Epithelial cell of proximal tubule (primary cell): Measurements from ENCODE around the gene ZSWIM6. TPM values are rescaled to one million over a fixed set of nuclear protein-coding genes. Genes with fewer than 3 reads are reported as not detected.

Experiments
- DNase-seq: peaks from one replicate; pipeline ENCODE4 v3.0.0-alpha.2; 2011; ENCODE audit warnings: low read depth
- H3K4me3 ChIP-seq: 2 replicates; pipeline ENCODE4 v1.5.1; 2011; ENCODE audit warnings: low read depth, mild to moderate bottlenecking, low read length
- CTCF ChIP-seq: conservative IDR thresholded peaks from 2 replicates; pipeline ENCODE4 v1.5.1; 2012; ENCODE audit warnings: low read depth, mild to moderate bottlenecking, low read length
- total RNA-seq: library from RNA; depleted of rRNA; stranded (reverse); fragments of >200 nt; gene quantifications from 2 replicates; pipeline ENCODE4 v1.2.3, GENCODE V29; 2015

The ZSWIM6 gene
- total RNA-seq, 1 donor from 2014 or later, result 8.2 TPM

- no peak for DNase-seq
Observed at GRCh38 chr5:61397238-61397637, 65.2 kb downstream of the ZSWIM6 start.

GRCh38 chr5:61397937-61398336 lies 65.9 kb downstream of the ZSWIM6 start:
- no peak for DNase-seq
- H3K4me3 ChIP-seq, result no peak overlapping the region

More at GRCh38 chr5:61397238-61397637, 65.2 kb downstream of the ZSWIM6 start:
- TF ChIP-seq CTCF, result no peak
- no peak overlapping the region for H3K4me3 ChIP-seq

GRCh38 chr5:61398440-61398839 lies 66.4 kb downstream of the ZSWIM6 start:
- no peak for DNase-seq
- no peak overlapping the region for H3K4me3 ChIP-seq

More at GRCh38 chr5:61397937-61398336, 65.9 kb downstream of the ZSWIM6 start:
- TF ChIP-seq CTCF, result no peak

GRCh38 chr5:61399679-61400078 lies 67.6 kb downstream of the ZSWIM6 start:
- DNase-seq, result no peak
- H3K4me3 ChIP-seq, result no peak overlapping the region
- no peak for TF ChIP-seq CTCF

More at GRCh38 chr5:61398440-61398839, 66.4 kb downstream of the ZSWIM6 start:
- no peak for TF ChIP-seq CTCF

GRCh38 chr5:61401726-61402125 lies 69.7 kb downstream of the ZSWIM6 start:
- no peak for DNase-seq
- TF ChIP-seq CTCF, result no peak
- no peak overlapping the region for H3K4me3 ChIP-seq

GRCh38 chr5:61402244-61402823 lies 70.3 kb downstream of the ZSWIM6 start:
- no peak for TF ChIP-seq CTCF

More at GRCh38 chr5:61402244-61402823, 70.3 kb downstream of the ZSWIM6 start:
- no peak for DNase-seq
- no peak overlapping the region for H3K4me3 ChIP-seq
